Measurements from ENCODE around the gene RALGAPA1. TPM values are rescaled to one million over a fixed set of nuclear protein-coding genes. Genes with fewer than 3 reads are reported as not detected.

The RALGAPA1 gene
- total and polyA plus RNA-seq, 2 of the 13 experiments (the other 11 are each of a cell fraction or from before 2014, with no cell fraction given): 65.0 to 89.2 TPM

DNA sequence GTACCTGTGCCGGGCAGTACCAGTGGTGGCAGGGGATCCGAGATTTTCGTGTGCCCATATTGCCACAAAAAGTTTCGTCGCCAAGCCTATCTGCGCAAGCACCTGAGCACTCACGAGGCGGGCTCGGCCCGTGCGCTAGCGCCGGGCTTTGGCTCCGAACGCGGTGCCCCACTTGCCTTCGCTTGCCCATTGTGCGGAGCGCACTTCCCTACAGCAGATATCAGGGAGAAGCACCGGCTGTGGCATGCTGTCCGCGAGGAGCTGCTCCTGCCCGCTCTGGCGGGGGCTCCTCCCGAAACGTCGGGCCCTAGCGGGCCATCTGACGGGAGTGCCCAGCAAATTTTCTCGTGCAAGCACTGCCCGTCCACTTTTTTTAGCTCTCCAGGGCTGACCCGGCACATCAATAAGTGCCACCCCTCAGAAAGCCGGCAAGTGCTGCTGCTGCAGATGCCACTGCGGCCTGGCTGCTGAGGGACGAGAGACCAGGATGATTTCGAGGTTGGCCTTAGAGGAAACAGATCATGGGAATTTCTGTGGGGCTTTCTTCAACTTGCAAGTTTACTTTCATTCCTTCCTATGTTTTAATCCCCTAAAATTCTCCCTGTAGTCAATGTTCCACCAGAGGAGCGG is 273.5 kb downstream of the RALGAPA1 start:
- no TSS peak for BruUV-seq (replicated peaks)
- Histone ChIP-seq H3K9me3 (ENCODE audit: low read length) (no peaks in the 10 kb centered on the region), H3K4me3 (replicated peaks in 1 of 3; ENCODE audit: insufficient read depth in 1 of 3, low read depth in 2 of 3, low read length in 3 of 3) (peak overlapping the region in 1 of 3 experiments; percentile 80; a peak in 1 of 6 replicates), H3K4me1 (ENCODE audit: insufficient read depth, low read length) (peaks cover 20% of the 10 kb centered on the region), H3K9ac (ENCODE audit: insufficient read depth, low read depth, low read length) (no peak overlapping the region), H3K27me3 (ENCODE audit: control insufficient read depth in 1 of 2, insufficient read depth in 2 of 2, low read length in 2 of 2) (peaks cover 11 to 40% of the 10 kb centered on the region in 2 experiments), H4K20me1 (ENCODE audit: insufficient read depth, low read length) (peaks cover 25% of the 10 kb centered on the region; the same call in 1 of the 2 replicates), H3K4me2 (ENCODE audit: low read depth, low read length) (peak overlapping the region; percentile 94; the same call in 1 of the 2 replicates), H3K79me2 (ENCODE audit: insufficient read depth, low read length) (no peaks in the 10 kb centered on the region), H3K36me3 (replicated peaks in 1 of 2; ENCODE audit: control insufficient read depth in 1 of 2, insufficient read depth in 2 of 2, low read length in 2 of 2) (peaks cover 0 to 1% of the 10 kb centered on the region in 2 experiments; a peak in 1 of 5 replicates), H2AFZ (ENCODE audit: low read length) (no peak overlapping the region), H3K27ac (ENCODE audit: extremely low read length, insufficient read depth, low read length) (no peak overlapping the region)
- CTCF ChIA-PET (ENCODE audit: low intra/inter-chr PET ratio, low total read pairs): no interaction called here
- no peak for DNase-seq (ENCODE audit: low spot score)
- intact Hi-C loops (cut with micrococcal nuclease; ENCODE audit: unreplicated experiment): loop anchor here (2.0 to 5.0 kb wide), 2 partner anchors 41 to 282 kb away; no protein-coding TSS in a partner anchor
- in situ Hi-C loops (cut with HindIII; ENCODE audit: extremely low pct_ligation_motif_present, low pct_unique_long_range_greater_than_20kb): loop anchor here (10.0 kb wide), 1 partner anchor 279 kb away; no protein-coding TSS in a partner anchor
- ATAC-seq: no peak
- POLR2A ChIA-PET: no interaction called here
- no peak for FAIRE-seq
- 78% methylated on average over 37 of the region's 37 CpGs for WGBS (ENCODE audit: low lambda C conversion rate)
- no peak for TF ChIP-seq ZUFSP (CRISPR knock-in tag; IDR thresholded peaks at IDR 0.05; ENCODE audit: borderline replicate concordance)
- TF ChIP-seq AGO2 (optimal IDR thresholded peaks at IDR 0.05; ENCODE audit: low read depth, low read length): peak; percentile 84
- no peak for TF ChIP-seq ZBTB7B (CRISPR knock-in tag; IDR thresholded peaks at IDR 0.05)
- peak; percentile 17; the same call in 1 of the 2 replicates for TF ChIP-seq ATF1 (CRISPR knock-in tag; IDR thresholded peaks at IDR 0.05)
- peak; percentile 6; the same call in 1 of the 2 replicates for TF ChIP-seq ZNF34 (CRISPR knock-in tag; IDR thresholded peaks at IDR 0.05; ENCODE audit: borderline replicate concordance)
- TF ChIP-seq SALL2 (CRISPR knock-in tag; IDR thresholded peaks at IDR 0.05): no peak
- no peak for TF ChIP-seq ZBTB14 (CRISPR knock-in tag; IDR thresholded peaks at IDR 0.05)
- no peak for TF ChIP-seq IRF1 (CRISPR knock-in tag; IDR thresholded peaks at IDR 0.05; ENCODE audit: low read depth)
- TF ChIP-seq ATF7-NPFF (CRISPR knock-in tag; IDR thresholded peaks at IDR 0.05; ENCODE audit: low read depth): no peak
- peak; percentile 62 for TF ChIP-seq RBM39 (IDR thresholded peaks at IDR 0.05; ENCODE audit: low read depth, low read length, poor library complexity, severe bottlenecking)
- no peak for TF ChIP-seq SRSF9 (IDR thresholded peaks at IDR 0.05; ENCODE audit: borderline replicate concordance, insufficient read depth, low read depth, low read length, poor library complexity, severe bottlenecking)
- peak; percentile 34 for TF ChIP-seq ZNF572 (CRISPR knock-in tag; IDR thresholded peaks at IDR 0.05)
- TF ChIP-seq U2AF1 (optimal IDR thresholded peaks at IDR 0.05; ENCODE audit: low read depth, low read length): no peak
- TF ChIP-seq KLF16 (CRISPR knock-in tag; IDR thresholded peaks at IDR 0.05): no peak
- TF ChIP-seq ZNF703 (CRISPR knock-in tag; IDR thresholded peaks at IDR 0.05; ENCODE audit: borderline replicate concordance): peak; percentile 46; the same call in 1 of the 2 replicates
- peak; percentile 20 for TF ChIP-seq ZEB1 (IDR thresholded peaks at IDR 0.05; ENCODE audit: insufficient replicate concordance, low read depth)
- TF ChIP-seq TAF15 (IDR thresholded peaks at IDR 0.05; ENCODE audit: low read depth, low read length, poor library complexity, severe bottlenecking): peak; percentile 26
- TF ChIP-seq, protein P1, sequence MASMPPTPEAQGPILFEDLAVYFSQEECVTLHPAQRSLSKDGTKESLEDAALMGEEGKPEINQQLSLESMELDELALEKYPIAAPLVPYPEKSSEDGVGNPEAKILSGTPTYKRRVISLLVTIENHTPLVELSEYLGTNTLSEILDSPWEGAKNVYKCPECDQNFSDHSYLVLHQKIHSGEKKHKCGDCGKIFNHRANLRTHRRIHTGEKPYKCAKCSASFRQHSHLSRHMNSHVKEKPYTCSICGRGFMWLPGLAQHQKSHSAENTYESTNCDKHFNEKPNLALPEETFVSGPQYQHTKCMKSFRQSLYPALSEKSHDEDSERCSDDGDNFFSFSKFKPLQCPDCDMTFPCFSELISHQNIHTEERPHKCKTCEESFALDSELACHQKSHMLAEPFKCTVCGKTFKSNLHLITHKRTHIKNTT (CRISPR knock-in tag; IDR thresholded peaks at IDR 0.05): 0 out of 2 replicates have a peak, but pooled peaks have one; percentile 9
- TF ChIP-seq POGZ (CRISPR knock-in tag; IDR thresholded peaks at IDR 0.05): 0 out of 2 replicates have a peak, but pooled peaks have one; percentile 12
